Liver (tissue), 9 donors: ENCODE results near the gene HPCAL1. TPM values are rescaled to one million over a fixed set of nuclear protein-coding genes. Genes with fewer than 3 reads are reported as not detected.
"Not testable (repeated sequence)": the region's sequence is repeated elsewhere in the genome, so short reads cannot be mapped to it uniquely, and the experiment has no call there.

Source experiments
- DNase-seq: peaks from one replicate; pipeline ENCODE4 v3.0.0-alpha.2; 2017; ENCODE audit warnings: low spot score
- H3K27ac ChIP-seq, 2 donors: one replicate each; pipeline ENCODE4 v1.7.0; 2013; ENCODE audit warnings: inconsistent platforms in 2 of 2, low read length in 2 of 2, control low read depth in 1 of 2, low read depth in 1 of 2, mild to moderate bottlenecking in 1 of 2
- H3K27me3 ChIP-seq, 4 donors: one replicate each; pipeline versions ENCODE4 v1.6.1 to v1.7.0; 2013; ENCODE audit warnings: low read length in 3 of 4, inconsistent platforms in 1 of 4, mild to moderate bottlenecking in 1 of 4, moderate library complexity in 1 of 4; ENCODE audit not compliant: control insufficient read depth in 4 of 4, insufficient read depth in 4 of 4
- H3K36me3 ChIP-seq, 4 donors: one replicate each; pipeline versions ENCODE4 v1.6.1 to v1.7.0; 2013; ENCODE audit warnings: low read length in 3 of 4, mild to moderate bottlenecking in 3 of 4, low read depth in 1 of 4, moderate library complexity in 1 of 4; ENCODE audit not compliant: control insufficient read depth in 4 of 4, insufficient read depth in 3 of 4
- H3K4me1 ChIP-seq, 4 donors: one replicate each; pipeline versions ENCODE4 v1.6.1 to v1.7.0; 2013; ENCODE audit warnings: low read length in 3 of 4, mild to moderate bottlenecking in 3 of 4, moderate library complexity in 1 of 4; ENCODE audit not compliant: control insufficient read depth in 4 of 4, insufficient read depth in 4 of 4
- H3K4me3 ChIP-seq, 3 donors: one replicate each; pipeline versions ENCODE4 v1.6.1 to v1.7.0; 2013; ENCODE audit warnings: low read length in 3 of 3, control low read depth in 1 of 3, low read depth in 1 of 3, mild to moderate bottlenecking in 1 of 3
- H3K9ac ChIP-seq, 2 donors: one replicate each; pipeline ENCODE4 v1.7.0; 2013; ENCODE audit warnings: low read length in 2 of 2, mild to moderate bottlenecking in 2 of 2, moderate library complexity in 2 of 2, control low read depth in 1 of 2, low read depth in 1 of 2
- H3K9me3 ChIP-seq, 4 donors: one replicate each; pipeline versions ENCODE4 v1.6.1 to v1.7.0; 2013; ENCODE audit warnings: low read length in 3 of 4; ENCODE audit not compliant: control insufficient read depth in 4 of 4
- ATF3 ChIP-seq: IDR thresholded peaks from 2 replicates; pipeline ENCODE4 v1.6.1; 2016; ENCODE audit warnings: antibody characterized with exemption
- CTCF ChIP-seq: fragments of 150-350 bp; IDR thresholded peaks from 2 replicates; pipeline ENCODE4 v1.5.1; 2017; ENCODE audit warnings: improper control_type of control experiment, low read depth, low read length; ENCODE audit not compliant: missing input control
- EGR1 ChIP-seq, 2 donors: IDR thresholded peaks; 2 replicates each; pipeline ENCODE4 v1.6.1; 2016 to 2018; ENCODE audit warnings: antibody characterized with exemption in 2 of 2, low read depth in 2 of 2
- FOXA1 ChIP-seq: IDR thresholded peaks from 2 replicates; pipeline ENCODE4 v1.6.1; 2016; ENCODE audit warnings: antibody characterized with exemption
- GABPA ChIP-seq, 2 donors: IDR thresholded peaks in 1 of 2; conservative IDR thresholded peaks in 1 of 2; 2 replicates each; pipeline ENCODE4 v1.6.1; 2016; ENCODE audit warnings: antibody characterized with exemption in 2 of 2, mild to moderate bottlenecking in 1 of 2, moderate library complexity in 1 of 2
- HNF4G ChIP-seq: IDR thresholded peaks from 2 replicates; pipeline ENCODE4 v1.6.1; 2016; ENCODE audit warnings: antibody characterized with exemption
- JUND ChIP-seq, 2 donors: IDR thresholded peaks; 2 replicates each; pipeline ENCODE4 v1.6.1; 2016; ENCODE audit warnings: antibody characterized with exemption in 2 of 2
- REST ChIP-seq: IDR thresholded peaks from 2 replicates; pipeline ENCODE4 v1.6.1; 2016; ENCODE audit warnings: antibody characterized with exemption, mild to moderate bottlenecking
- RXRA ChIP-seq, 2 donors: IDR thresholded peaks; 2 replicates each; pipeline ENCODE4 v1.6.1; 2017 to 2018; ENCODE audit warnings: antibody characterized with exemption in 2 of 2, mild to moderate bottlenecking in 1 of 2
- SP1 ChIP-seq: IDR thresholded peaks from 2 replicates; pipeline ENCODE4 v1.6.1; 2018; ENCODE audit warnings: antibody characterized with exemption, mild to moderate bottlenecking
- TAF1 ChIP-seq: conservative IDR thresholded peaks from 2 replicates; pipeline ENCODE4 v1.6.1; 2016; ENCODE audit warnings: antibody characterized with exemption, mild to moderate bottlenecking
- YY1 ChIP-seq: IDR thresholded peaks from 2 replicates; pipeline ENCODE4 v1.6.1; 2016; ENCODE audit warnings: antibody characterized with exemption, mild to moderate bottlenecking
- ZBTB33 ChIP-seq: IDR thresholded peaks from 2 replicates; pipeline ENCODE4 v1.6.1; 2016; ENCODE audit warnings: antibody characterized with exemption
- WGBS: extraction: QIAGEN DNeasy Blood & Tissue Kit; methylation state at CpG from one replicate; pipeline ENCODE4 v1.1.7; 2013; 5-methylcytosine and 5-hydroxymethylcytosine counted together
- polyA plus RNA-seq, 2 donors: library from polyadenylated mRNA; stranded (reverse) in 1 of 2; unstranded in 1 of 2; fragments of 200-250 nt in 1 of 2; fragments of >200 nt in 1 of 2; fragmentation: Nextera tagmentation in 1 of 2; extraction: Ambion mirVana in 1 of 2; gene quantifications; one replicate each; pipeline versions ENCODE4 v1.2.1 to v1.2.3, GENCODE V29; 2013 to 2015
- total RNA-seq, 2 donors: library from RNA; depleted of rRNA; stranded (reverse); fragments of >200 nt; gene quantifications; one replicate each; pipeline ENCODE4 v1.2.3, GENCODE V29; 2014
- donor health status: healthy.
- donor health status: healthy.
- donor health status: healthy.
- donor health status: healthy.
- donor health status: healthy.

The HPCAL1 gene
- total and polyA plus RNA-seq, 4 donors = 17.3 to 27.9 (median 22.9) TPM

DNA sequence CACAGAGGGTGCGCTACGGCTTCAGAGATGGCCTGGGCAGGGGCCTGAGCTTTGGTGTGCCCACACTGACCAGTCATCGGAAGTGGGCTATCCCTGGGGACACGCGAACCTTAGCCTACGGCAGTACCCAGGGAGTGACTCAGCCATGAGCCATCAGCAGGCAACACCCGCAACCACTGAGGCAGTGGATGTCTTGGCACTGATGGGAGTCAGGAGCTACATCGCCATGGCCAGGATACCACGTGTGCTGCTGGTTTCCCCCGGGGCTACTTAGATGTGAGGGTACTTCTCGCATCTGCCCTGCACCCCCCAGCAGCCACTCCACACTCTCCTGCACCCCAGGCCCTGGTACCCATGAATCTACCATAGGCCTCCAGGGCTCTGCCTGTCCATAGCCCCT is 12.8 kb upstream of the HPCAL1 start:
- no peak overlapping the region for H3K9ac ChIP-seq
- H3K4me3 ChIP-seq = no peak overlapping the region
- H3K36me3 ChIP-seq = no peaks in the 10 kb centered on the region
- DNase-seq = no peak
- no peaks in the 10 kb centered on the region for H3K9me3 ChIP-seq
- 95% methylated on average over 11 of the region's 11 CpGs for WGBS
- no peak overlapping the region for H3K27ac ChIP-seq
- no peak for TF ChIP-seq RXRA (IDR thresholded peaks at IDR 0.05)
- TF ChIP-seq JUND (IDR thresholded peaks at IDR 0.05) = no peak
- TF ChIP-seq TAF1 = no peak
- TF ChIP-seq EGR1 (IDR thresholded peaks at IDR 0.05; ENCODE audit: low read depth in 2 of 2) = no peak
- no peak for TF ChIP-seq REST
- no peak for TF ChIP-seq ZBTB33
- no peak for TF ChIP-seq YY1
- TF ChIP-seq ATF3 = no peak
- no peak for TF ChIP-seq FOXA1
- no peak for TF ChIP-seq GABPA (IDR thresholded peaks at IDR 0.05 in 1 of 2, conservative IDR thresholded peaks at IDR 0.05 in 1 of 2)
- no peak for TF ChIP-seq CTCF
- no peak for TF ChIP-seq HNF4G
- no peak for TF ChIP-seq SP1
- peaks cover 14 to 42% (median 34%) of the 10 kb centered on the region in 4 donors for H3K4me1 ChIP-seq
- no peaks in the 10 kb centered on the region for H3K27me3 ChIP-seq

DNA sequence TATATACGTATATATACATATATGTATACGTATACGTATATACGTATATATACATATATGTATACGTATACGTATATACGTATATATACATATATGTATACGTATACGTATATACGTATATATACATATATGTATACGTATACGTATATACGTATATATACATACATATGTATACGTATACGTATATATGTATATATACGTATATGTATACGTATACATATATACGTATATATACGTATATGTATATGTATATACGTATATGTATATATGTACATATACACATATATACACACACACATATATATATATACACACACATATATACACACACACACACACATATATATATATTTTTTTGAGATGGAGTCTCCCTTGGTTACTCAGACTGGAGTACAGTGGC is 11.3 kb upstream of the HPCAL1 start:
- not testable (repeated sequence) for DNase-seq, H3K27me3 ChIP-seq, H3K36me3 ChIP-seq, H3K27ac ChIP-seq, H3K4me3 ChIP-seq, H3K9ac ChIP-seq, H3K9me3 ChIP-seq
- peaks cover 7 to 27% (median 21%) of the 10 kb centered on the region in 4 donors for H3K4me1 ChIP-seq
- 89% methylated on average over 20 of the region's 20 CpGs for WGBS
